ENCODE data around the gene PANK3.

GRCh38 chr5:168563959-168564358 is 15.2 kb downstream of the PANK3 start:
- no peak for TF ChIP-seq CTCF (IDR thresholded peaks at IDR 0.05; ENCODE audit: low read length)
- no peak for TF ChIP-seq EZH2phosphoT487 (IDR thresholded peaks at IDR 0.05; ENCODE audit: low read length)

All from MM.1S (cell line).